Spinal cord (tissue), 10 donors: ENCODE data around the gene PRAMEF12. TPM values are rescaled to one million over a fixed set of nuclear protein-coding genes. Genes with fewer than 3 reads are reported as not detected.

Source experiments
- DNase-seq, 6 donors: peaks; one replicate each; pipeline versions ENCODE4 v3.0.0 to v3.0.0-alpha.2; 2013 to 2015; ENCODE audit warnings: low spot score in 6 of 6, low read depth in 4 of 6
- H3K27ac ChIP-seq: one replicate; pipeline ENCODE4 v1.5.1; 2013; ENCODE audit warnings: low read depth, low read length, control low read depth
- H3K27me3 ChIP-seq: one replicate; pipeline ENCODE4 v1.6.1; 2013; ENCODE audit warnings: low read length; ENCODE audit not compliant: control insufficient read depth, insufficient read depth
- H3K36me3 ChIP-seq: one replicate; pipeline ENCODE4 v1.6.1; 2013; ENCODE audit warnings: low read length; ENCODE audit not compliant: control insufficient read depth, insufficient read depth
- H3K4me1 ChIP-seq: one replicate; pipeline ENCODE4 v1.6.1; 2013; ENCODE audit warnings: low read length; ENCODE audit not compliant: control insufficient read depth, insufficient read depth
- H3K4me3 ChIP-seq: one replicate; pipeline ENCODE4 v1.5.1; 2013; ENCODE audit warnings: low read depth, low read length, control low read depth
- H3K9me3 ChIP-seq: one replicate; pipeline ENCODE4 v1.6.1; 2013; ENCODE audit warnings: low read length; ENCODE audit not compliant: control insufficient read depth, insufficient read depth
- WGBS: methylation state at CpG from one replicate; pipeline ENCODE4 v1.1.5; 2013; ENCODE audit warnings: missing lambda C conversion rate; ENCODE audit not compliant: insufficient coverage; 5-methylcytosine and 5-hydroxymethylcytosine counted together
- polyA plus RNA-seq, 2 donors: library from polyadenylated mRNA; unstranded; fragments of 120-200 nt; gene quantifications; one replicate each; pipeline ENCODE4 v1.2.1, GENCODE V29; 2013; ENCODE audit not compliant: insufficient read length in 2 of 2
- total RNA-seq, 2 donors: library from RNA; depleted of rRNA in 1 of 2; stranded (reverse); fragments of 120-200 nt in 1 of 2; fragments of >200 nt in 1 of 2; gene quantifications; one replicate each; pipeline versions ENCODE4 v1.2.3 to v1.2.4, GENCODE V29; 2013 to 2014
- donor health status: healthy.

PRAMEF12 gene
- total and polyA plus RNA-seq, 4 donors: 0.14 to 0.15 TPM; not detected in 2

DNA sequence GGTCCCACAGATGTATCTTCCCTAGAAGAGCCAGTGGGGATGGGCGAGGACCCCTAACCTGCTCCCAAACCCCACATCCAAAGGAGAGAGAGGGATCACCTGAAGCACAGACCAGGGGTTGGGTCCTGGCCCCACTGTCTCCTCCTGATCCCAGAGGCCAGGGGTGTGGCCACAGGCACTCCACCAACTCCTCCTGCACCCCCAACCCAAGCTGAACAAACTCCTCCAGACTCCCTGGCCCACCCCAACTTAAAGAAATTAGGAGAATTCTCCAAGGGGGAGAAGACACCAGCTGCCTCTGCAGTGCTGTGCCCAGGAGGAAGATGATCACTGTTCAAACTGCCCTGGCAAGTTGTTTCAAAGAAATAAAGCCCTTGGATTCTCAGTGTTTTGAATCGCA is 4.5 kb upstream of the PRAMEF12 start:
- WGBS: no CpG with 5 or more reads among the region's 2 CpGs
- Histone ChIP-seq H3K4me1 (no peaks in the 10 kb centered on the region), H3K4me3 (no peak overlapping the region), H3K27me3 (no peaks in the 10 kb centered on the region), H3K9me3 (no peaks in the 10 kb centered on the region), H3K36me3 (no peaks in the 10 kb centered on the region), H3K27ac (no peak overlapping the region)
- no peak for DNase-seq

- H3K4me3 ChIP-seq: no peak overlapping the region
- H3K27ac ChIP-seq: no peak overlapping the region
- DNase-seq: no peak
- H3K36me3 ChIP-seq: no peaks in the 10 kb centered on the region
- WGBS: 76% methylated on average over 7 of the region's 7 CpGs
- H3K9me3 ChIP-seq: no peaks in the 10 kb centered on the region
- H3K4me1 ChIP-seq: no peaks in the 10 kb centered on the region
- H3K27me3 ChIP-seq: no peaks in the 10 kb centered on the region
These were observed 3.5 kb upstream of the PRAMEF12 start for GRCh38 chr1:12769976-12770505.

GRCh38 chr1:12770620-12771019 is 2.9 kb upstream of the PRAMEF12 start:
- WGBS: 96% methylated on average over 2 of the region's 2 CpGs
- DNase-seq: no peak
- Histone ChIP-seq H3K27ac (no peak overlapping the region), H3K4me3 (no peak overlapping the region), H3K27me3 (no peaks in the 10 kb centered on the region), H3K4me1 (no peaks in the 10 kb centered on the region), H3K9me3 (no peaks in the 10 kb centered on the region), H3K36me3 (no peaks in the 10 kb centered on the region)

GRCh38 chr1:12771186-12771585 is 2.4 kb upstream of the PRAMEF12 start:
- Histone ChIP-seq H3K4me3 (no peak overlapping the region), H3K27me3 (no peaks in the 10 kb centered on the region), H3K36me3 (no peaks in the 10 kb centered on the region), H3K27ac (no peak overlapping the region), H3K9me3 (no peaks in the 10 kb centered on the region), H3K4me1 (no peaks in the 10 kb centered on the region)
- DNase-seq: no peak
- WGBS: 89% methylated on average over 5 of the region's 5 CpGs

DNA sequence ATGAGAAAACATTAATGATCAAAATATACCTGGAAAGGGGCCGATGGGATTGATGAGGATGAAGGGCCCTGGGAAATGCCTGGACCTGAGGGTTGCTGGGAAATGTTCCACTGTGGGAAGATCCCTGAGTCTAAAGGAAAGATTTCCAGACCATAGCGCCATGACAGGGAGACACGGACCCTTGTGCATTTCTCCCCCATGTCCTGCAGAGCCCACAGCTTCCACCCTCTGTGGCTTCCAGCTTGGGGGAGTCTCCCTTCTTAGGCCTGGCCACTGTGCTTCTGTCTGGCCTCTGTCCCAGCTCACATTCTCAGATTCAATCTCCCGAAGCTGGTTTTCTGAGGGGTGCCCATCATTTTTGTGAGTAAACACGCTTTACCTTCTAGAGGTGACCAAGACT is 1.0 kb upstream of the PRAMEF12 start:
- Histone ChIP-seq H3K27me3 (no peaks in the 10 kb centered on the region), H3K4me1 (no peaks in the 10 kb centered on the region), H3K9me3 (no peaks in the 10 kb centered on the region), H3K27ac (no peak overlapping the region), H3K4me3 (no peak overlapping the region), H3K36me3 (no peaks in the 10 kb centered on the region)
- DNase-seq: no peak
- 90% methylated on average over 5 of the region's 5 CpGs for WGBS

DNA sequence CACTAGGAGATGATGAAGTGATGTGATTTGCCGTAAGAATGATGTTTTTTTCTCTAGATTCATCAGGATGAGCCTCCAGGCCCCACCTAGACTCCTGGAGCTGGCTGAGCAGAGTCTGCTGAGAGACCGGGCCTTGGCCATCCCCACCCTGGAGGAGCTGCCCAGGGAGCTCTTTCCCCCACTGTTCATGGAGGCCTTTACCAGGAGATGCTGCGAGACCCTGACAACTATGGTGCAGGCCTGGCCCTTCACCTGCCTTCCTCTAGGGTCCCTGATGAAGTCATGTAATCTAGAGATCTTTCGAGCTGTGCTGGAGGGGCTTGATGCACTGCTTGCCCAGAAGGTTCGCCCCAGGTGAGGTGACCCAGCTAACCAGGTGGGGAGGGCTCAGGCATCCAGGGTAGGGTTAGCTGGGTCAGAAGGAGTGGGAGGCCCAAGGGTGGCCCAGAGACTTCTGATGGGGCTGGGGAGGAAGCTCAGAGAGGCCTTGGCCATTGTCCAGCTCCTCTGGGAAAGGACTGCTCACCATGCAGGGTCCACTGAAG is 1.3 kb downstream of the PRAMEF12 start:
- 92% methylated on average over 4 of the region's 5 CpGs for WGBS
- no peaks in the 10 kb centered on the region for H3K4me1 ChIP-seq
- H3K36me3 ChIP-seq: no peaks in the 10 kb centered on the region
- DNase-seq: no peak
- H3K27me3 ChIP-seq: no peaks in the 10 kb centered on the region
- no peak overlapping the region for H3K27ac ChIP-seq
- H3K4me3 ChIP-seq: no peak overlapping the region
- H3K9me3 ChIP-seq: no peaks in the 10 kb centered on the region

GRCh38 chr1:12775443-12775842 is 1.9 kb downstream of the PRAMEF12 start:
- Histone ChIP-seq H3K27me3 (no peaks in the 10 kb centered on the region), H3K27ac (no peak overlapping the region), H3K9me3 (no peaks in the 10 kb centered on the region), H3K36me3 (no peaks in the 10 kb centered on the region), H3K4me3 (no peak overlapping the region), H3K4me1 (no peaks in the 10 kb centered on the region)
- 68% methylated on average over 4 of the region's 8 CpGs for WGBS
- no peak for DNase-seq

DNA sequence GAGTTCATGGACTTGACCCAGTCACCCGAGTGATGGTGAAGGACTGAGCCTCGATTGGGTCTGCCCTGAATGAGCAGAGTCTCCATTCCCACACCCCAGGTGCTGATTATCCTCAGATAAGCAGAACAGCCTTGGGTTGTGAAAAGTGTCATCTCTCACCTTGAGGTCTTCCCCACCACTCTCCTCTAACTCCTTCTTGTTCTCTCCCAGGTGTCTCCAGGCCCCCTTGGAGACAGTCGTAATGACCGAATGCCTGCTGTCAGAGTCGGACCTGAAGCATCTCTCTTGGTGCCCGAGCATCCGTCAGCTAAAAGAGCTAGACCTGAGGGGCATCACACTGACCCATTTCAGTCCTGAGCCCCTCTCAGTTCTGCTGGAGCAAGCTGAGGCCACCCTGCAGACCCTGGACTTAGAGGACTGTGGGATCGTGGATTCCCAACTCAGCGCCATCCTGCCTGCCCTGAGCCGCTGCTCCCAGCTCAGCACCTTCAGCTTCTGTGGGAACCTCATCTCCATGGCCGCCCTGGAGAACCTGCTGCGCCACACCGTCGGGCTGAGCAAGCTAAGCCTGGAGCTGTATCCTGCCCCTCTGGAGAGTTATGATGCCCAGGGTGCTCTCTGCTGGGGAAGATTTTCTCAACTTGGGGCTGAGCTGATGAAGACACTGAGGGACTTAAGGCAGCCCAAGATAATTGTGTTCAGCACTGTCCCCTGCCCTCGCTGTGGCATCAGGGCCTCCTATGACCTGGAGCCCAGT is 3.4 kb downstream of the PRAMEF12 start:
- H3K36me3 ChIP-seq: no peaks in the 10 kb centered on the region
- DNase-seq: no peak
- H3K27ac ChIP-seq: no peak overlapping the region
- H3K4me1 ChIP-seq: no peaks in the 10 kb centered on the region
- no peaks in the 10 kb centered on the region for H3K9me3 ChIP-seq
- H3K4me3 ChIP-seq: no peak overlapping the region
- no peaks in the 10 kb centered on the region for H3K27me3 ChIP-seq
- 96% methylated on average over 15 of the region's 15 CpGs for WGBS

GRCh38 chr1:12778061-12778460 is 4.5 kb downstream of the PRAMEF12 start:
- 98% methylated on average over 4 of the region's 4 CpGs for WGBS
- H3K4me3 ChIP-seq: no peak overlapping the region
- H3K27ac ChIP-seq: no peak overlapping the region
- no peak for DNase-seq
- no peaks in the 10 kb centered on the region for H3K27me3 ChIP-seq
- H3K36me3 ChIP-seq: no peaks in the 10 kb centered on the region
- H3K9me3 ChIP-seq: no peaks in the 10 kb centered on the region
- H3K4me1 ChIP-seq: no peaks in the 10 kb centered on the region

- Histone ChIP-seq H3K4me3 (no peak overlapping the region), H3K4me1 (no peaks in the 10 kb centered on the region), H3K36me3 (no peaks in the 10 kb centered on the region), H3K9me3 (no peaks in the 10 kb centered on the region), H3K27me3 (no peaks in the 10 kb centered on the region), H3K27ac (no peak overlapping the region)
- DNase-seq: peak in 1 of 6 donors; percentile 33
- 87% methylated on average over 5 of the region's 6 CpGs for WGBS
These were observed 5.4 kb downstream of the PRAMEF12 start for GRCh38 chr1:12778907-12779306.
